Transverse colon (tissue), 3 donors: Measurements from ENCODE around the gene VTI1A.

ENCODE experiments used
- POLR2A ChIP-seq: fragments of 450-650 bp; IDR thresholded peaks from one replicate; pipeline ENCODE4 v1.6.1; 2016; ENCODE audit warnings: antibody characterized with exemption, mild to moderate bottlenecking, moderate library complexity
- TF ChIP-seq, protein P1 (sequence below), 5 experiments: fragments of 200-600 bp in 3 of 5; fragments of 450-650 bp in 2 of 5; sonication (generic) in 3 of 5; IDR thresholded peaks; 1 replicate in 2 of 5; 2 replicates in 3 of 5; pipeline ENCODE4 v1.5.1; 2016 to 2017; ENCODE audit warnings: antibody characterized with exemption in 5 of 5, inconsistent platforms in 3 of 5, mild to moderate bottlenecking in 2 of 5, moderate library complexity in 1 of 5

DNA sequence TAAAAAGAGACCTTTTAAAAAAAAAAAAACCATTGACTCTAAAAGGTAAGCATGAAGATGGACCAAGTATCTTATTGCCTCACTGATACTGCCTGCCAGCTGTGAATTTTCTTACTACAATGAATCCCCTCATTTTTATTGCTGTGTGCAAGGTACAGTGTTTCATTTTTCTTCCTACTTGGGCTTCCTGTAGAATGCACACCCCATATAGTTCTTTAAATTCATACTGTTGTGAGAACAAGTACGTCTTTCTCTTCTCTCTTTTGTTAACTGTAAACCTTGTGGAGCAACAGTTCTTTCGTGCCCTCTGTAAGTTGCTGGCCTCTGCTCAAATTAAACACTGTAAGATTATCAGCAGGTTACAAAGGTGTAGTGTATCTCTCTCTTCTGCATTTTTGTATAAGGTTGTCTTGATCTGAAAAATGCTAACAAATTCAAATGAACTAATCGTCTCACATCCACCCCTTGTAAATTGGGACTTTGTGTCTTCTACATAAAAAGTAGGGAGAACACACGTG lies 105.6 kb downstream of the VTI1A start:
- no peak for TF ChIP-seq POLR2A
- TF ChIP-seq, protein P1, sequence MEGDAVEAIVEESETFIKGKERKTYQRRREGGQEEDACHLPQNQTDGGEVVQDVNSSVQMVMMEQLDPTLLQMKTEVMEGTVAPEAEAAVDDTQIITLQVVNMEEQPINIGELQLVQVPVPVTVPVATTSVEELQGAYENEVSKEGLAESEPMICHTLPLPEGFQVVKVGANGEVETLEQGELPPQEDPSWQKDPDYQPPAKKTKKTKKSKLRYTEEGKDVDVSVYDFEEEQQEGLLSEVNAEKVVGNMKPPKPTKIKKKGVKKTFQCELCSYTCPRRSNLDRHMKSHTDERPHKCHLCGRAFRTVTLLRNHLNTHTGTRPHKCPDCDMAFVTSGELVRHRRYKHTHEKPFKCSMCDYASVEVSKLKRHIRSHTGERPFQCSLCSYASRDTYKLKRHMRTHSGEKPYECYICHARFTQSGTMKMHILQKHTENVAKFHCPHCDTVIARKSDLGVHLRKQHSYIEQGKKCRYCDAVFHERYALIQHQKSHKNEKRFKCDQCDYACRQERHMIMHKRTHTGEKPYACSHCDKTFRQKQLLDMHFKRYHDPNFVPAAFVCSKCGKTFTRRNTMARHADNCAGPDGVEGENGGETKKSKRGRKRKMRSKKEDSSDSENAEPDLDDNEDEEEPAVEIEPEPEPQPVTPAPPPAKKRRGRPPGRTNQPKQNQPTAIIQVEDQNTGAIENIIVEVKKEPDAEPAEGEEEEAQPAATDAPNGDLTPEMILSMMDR (IDR thresholded peaks at IDR 0.05) = no peak
